Gastroesophageal sphincter (tissue), 4 donors: ENCODE results near the gene DCDC2. TPM values are rescaled to one million over a fixed set of nuclear protein-coding genes. Genes with fewer than 3 reads are reported as not detected.

Experiments
- ATAC-seq: fragments of 150-250 bp; one replicate; pipeline ENCODE4 v1.9.1; 2016; ENCODE audit warnings: mild to moderate bottlenecking, moderate library complexity
- H3K27ac ChIP-seq, 4 donors: fragments of 200-600 bp; sonication (generic) in 3 of 4; 1 replicate in 3 of 4; 2 replicates in 1 of 4; pipeline ENCODE4 v1.5.1; 2016 to 2019
- H3K27me3 ChIP-seq: fragments of 200-600 bp; sonication (generic); one replicate; pipeline ENCODE4 v1.5.1; 2019
- H3K36me3 ChIP-seq, 2 donors: fragments of 200-600 bp; sonication (generic); one replicate each; pipeline ENCODE4 v1.5.1; 2019; ENCODE audit warnings: control low read depth in 1 of 2
- H3K4me1 ChIP-seq, 3 donors: fragments of 200-600 bp; sonication (generic); 1 replicate in 2 of 3; 2 replicates in 1 of 3; pipeline ENCODE4 v1.5.1; 2016 to 2019; ENCODE audit warnings: control low read depth in 2 of 3
- H3K4me3 ChIP-seq, 2 donors: fragments of 200-600 bp; sonication (generic); one replicate each; pipeline ENCODE4 v1.5.1; 2019; ENCODE audit warnings: mild to moderate bottlenecking in 1 of 2, moderate library complexity in 1 of 2
- H3K9me3 ChIP-seq, 3 donors: fragments of 200-600 bp; sonication (generic); one replicate each; pipeline ENCODE4 v1.5.1; 2017 to 2019; ENCODE audit warnings: control low read depth in 2 of 3
- EP300 ChIP-seq: sonication (generic); formaldehyde crosslinking; IDR thresholded peaks from one replicate; pipeline ENCODE4 v1.6.1; 2017; ENCODE audit warnings: antibody characterized with exemption, mild to moderate bottlenecking
- POLR2A ChIP-seq, 2 donors: fragments of 450-650 bp; IDR thresholded peaks; one replicate each; pipeline ENCODE4 v1.6.1; 2017; ENCODE audit warnings: antibody characterized with exemption in 2 of 2, mild to moderate bottlenecking in 2 of 2, moderate library complexity in 1 of 2
- POLR2AphosphoS5 ChIP-seq: sonication (generic); formaldehyde crosslinking; IDR thresholded peaks from one replicate; pipeline ENCODE4 v1.6.1; 2017; ENCODE audit warnings: antibody characterized with exemption
- WGBS, 2 donors: methylation state at CpG; one replicate each; pipeline ENCODE4 v1.1.5; 2018; ENCODE audit warnings: low coverage in 1 of 2; 5-methylcytosine and 5-hydroxymethylcytosine counted together
- total RNA-seq, 4 donors: library from RNA; depleted of rRNA; stranded (reverse); fragments of >200 nt; gene quantifications; one replicate each; pipeline ENCODE4 v1.1.0, GENCODE V29; 2016
- TF ChIP-seq, protein P1 (sequence below), 4 experiments: fragments of 200-600 bp in 2 of 4; fragments of 450-650 bp in 2 of 4; sonication (generic) in 1 of 4; IDR thresholded peaks; one replicate each; pipeline ENCODE4 v1.5.1; 2017 to 2019; ENCODE audit warnings: antibody characterized with exemption in 4 of 4, mild to moderate bottlenecking in 2 of 4, moderate library complexity in 2 of 4

Gene DCDC2
- total RNA-seq, 4 donors from 2014 or later, result 0.15 TPM; not detected in 3

DNA sequence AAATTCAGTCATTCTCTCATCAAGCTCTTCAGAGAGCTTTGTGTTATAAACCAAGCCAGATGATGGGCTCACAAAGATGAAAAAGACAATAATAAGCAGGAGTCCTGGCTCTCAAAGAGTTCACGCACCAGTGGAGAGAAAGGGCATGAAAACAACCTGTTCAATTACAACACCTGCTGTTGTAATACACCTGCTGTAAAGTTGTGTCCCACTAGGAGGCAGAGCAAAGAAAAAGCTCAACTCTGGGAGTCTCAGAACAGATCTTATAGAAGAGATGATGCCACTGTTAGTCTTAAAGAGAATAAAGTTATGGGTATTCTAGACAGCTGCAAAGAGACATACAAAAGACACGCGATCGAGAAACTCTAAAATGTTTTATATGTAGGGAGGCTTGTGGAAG, 100.6 kb downstream of the DCDC2 start:
- no peak overlapping the region for H3K27ac ChIP-seq
- peaks cover 0 to 9% (median 0%) of the 10 kb centered on the region in 3 donors for H3K9me3 ChIP-seq
- no peak for ATAC-seq

DNA sequence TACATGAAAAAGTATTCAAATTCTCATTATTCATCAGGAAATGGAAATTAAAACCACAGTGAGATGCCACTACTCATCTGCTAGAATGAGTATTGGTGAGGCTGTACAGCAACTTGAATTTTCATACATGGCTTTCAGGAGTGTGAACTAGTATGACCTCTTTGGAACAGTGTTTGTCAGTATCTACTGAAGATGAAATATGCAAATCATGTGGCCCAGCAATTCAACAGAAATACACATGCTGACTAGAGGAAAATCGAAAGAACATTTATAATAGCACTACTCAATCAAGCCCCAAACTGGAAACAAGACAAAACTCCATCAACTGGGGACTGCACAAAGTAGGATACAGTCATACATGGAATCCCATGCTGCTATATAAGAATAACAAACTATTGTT, 102.2 kb downstream of the DCDC2 start:
- Histone ChIP-seq H3K27me3 (no peaks in the 10 kb centered on the region), H3K27ac (no peak overlapping the region), H3K4me3 (no peak overlapping the region), H3K4me1 (no peaks in the 10 kb centered on the region), H3K9me3 (peaks cover 0 to 9% (median 0%) of the 10 kb centered on the region in 3 donors), H3K36me3 (no peaks in the 10 kb centered on the region)
- WGBS, 2 donors, result 86 to 100% methylated on average over 1 of the region's 1 CpG
- TF ChIP-seq POLR2A (IDR thresholded peaks at IDR 0.05) (no peak), POLR2AphosphoS5 (no peak), EP300 (no peak)
- TF ChIP-seq, protein P1, sequence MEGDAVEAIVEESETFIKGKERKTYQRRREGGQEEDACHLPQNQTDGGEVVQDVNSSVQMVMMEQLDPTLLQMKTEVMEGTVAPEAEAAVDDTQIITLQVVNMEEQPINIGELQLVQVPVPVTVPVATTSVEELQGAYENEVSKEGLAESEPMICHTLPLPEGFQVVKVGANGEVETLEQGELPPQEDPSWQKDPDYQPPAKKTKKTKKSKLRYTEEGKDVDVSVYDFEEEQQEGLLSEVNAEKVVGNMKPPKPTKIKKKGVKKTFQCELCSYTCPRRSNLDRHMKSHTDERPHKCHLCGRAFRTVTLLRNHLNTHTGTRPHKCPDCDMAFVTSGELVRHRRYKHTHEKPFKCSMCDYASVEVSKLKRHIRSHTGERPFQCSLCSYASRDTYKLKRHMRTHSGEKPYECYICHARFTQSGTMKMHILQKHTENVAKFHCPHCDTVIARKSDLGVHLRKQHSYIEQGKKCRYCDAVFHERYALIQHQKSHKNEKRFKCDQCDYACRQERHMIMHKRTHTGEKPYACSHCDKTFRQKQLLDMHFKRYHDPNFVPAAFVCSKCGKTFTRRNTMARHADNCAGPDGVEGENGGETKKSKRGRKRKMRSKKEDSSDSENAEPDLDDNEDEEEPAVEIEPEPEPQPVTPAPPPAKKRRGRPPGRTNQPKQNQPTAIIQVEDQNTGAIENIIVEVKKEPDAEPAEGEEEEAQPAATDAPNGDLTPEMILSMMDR (IDR thresholded peaks at IDR 0.05), result no peak
- no peak for ATAC-seq

More for the DNA sequence above, 100.6 kb downstream of the DCDC2 start:
- 84 to 88% methylated on average over 4 of the region's 4 CpGs for WGBS, 2 donors
- Histone ChIP-seq H3K36me3 (no peaks in the 10 kb centered on the region), H3K4me3 (no peak overlapping the region), H3K27me3 (peaks cover 5% of the 10 kb centered on the region), H3K4me1 (no peaks in the 10 kb centered on the region)
- TF ChIP-seq, protein P1 (IDR thresholded peaks at IDR 0.05), result no peak
- no peak for TF ChIP-seq POLR2AphosphoS5
- TF ChIP-seq POLR2A (IDR thresholded peaks at IDR 0.05), result no peak
- TF ChIP-seq EP300, result no peak

DNA sequence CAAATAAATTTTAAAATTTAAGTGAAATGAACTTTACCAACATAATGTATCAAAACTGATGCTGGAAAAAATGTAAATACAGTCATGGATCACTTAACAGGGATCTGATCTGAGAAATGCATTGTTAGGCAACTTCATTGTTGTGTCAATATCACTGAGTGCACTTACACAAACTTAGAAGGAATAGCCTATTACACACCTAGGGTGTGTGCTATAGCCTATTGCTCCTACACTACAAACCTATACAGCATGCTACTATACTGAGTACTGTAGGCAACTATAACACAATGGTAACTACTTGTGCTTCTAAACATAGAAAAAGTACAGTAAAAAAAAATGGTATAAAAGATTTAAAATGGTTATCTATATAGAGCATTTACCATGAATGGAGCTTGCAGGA, 104.5 kb downstream of the DCDC2 start:
- no peaks in the 10 kb centered on the region for H3K27me3 ChIP-seq
- no peak for TF ChIP-seq POLR2A (IDR thresholded peaks at IDR 0.05)
- no peak for TF ChIP-seq POLR2AphosphoS5
- TF ChIP-seq, protein P1 (IDR thresholded peaks at IDR 0.05), result no peak
- TF ChIP-seq EP300, result no peak
- H3K4me1 ChIP-seq, result no peaks in the 10 kb centered on the region
- peaks cover 0 to 9% (median 0%) of the 10 kb centered on the region in 3 donors for H3K9me3 ChIP-seq
- H3K27ac ChIP-seq, result no peak overlapping the region
- ATAC-seq, result no peak
- no peak overlapping the region for H3K4me3 ChIP-seq
- no peaks in the 10 kb centered on the region for H3K36me3 ChIP-seq

DNA sequence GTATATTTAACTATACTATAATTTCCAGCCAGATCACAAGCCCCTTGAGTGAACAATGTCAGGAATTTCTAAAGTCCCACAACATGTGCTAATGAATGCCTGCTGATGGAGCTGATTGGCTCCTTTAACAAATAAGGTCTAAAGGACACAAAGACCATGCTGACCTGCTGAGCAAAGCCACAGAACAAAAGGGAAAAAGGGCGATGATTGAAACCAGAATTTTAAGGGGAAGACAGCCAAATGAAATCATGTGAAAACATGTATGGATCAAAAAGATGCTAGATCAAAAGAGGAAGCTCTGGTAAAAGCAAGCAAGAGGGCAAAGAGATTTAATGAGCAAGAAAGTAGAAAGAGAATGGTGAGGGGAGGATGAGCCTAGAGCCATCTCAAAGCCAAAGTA, 105.6 kb downstream of the DCDC2 start:
- Histone ChIP-seq H3K4me3 (no peak overlapping the region), H3K9me3 (peaks cover 0 to 9% (median 0%) of the 10 kb centered on the region in 3 donors), H3K27ac (no peak overlapping the region), H3K36me3 (no peaks in the 10 kb centered on the region), H3K4me1 (no peaks in the 10 kb centered on the region), H3K27me3 (no peaks in the 10 kb centered on the region)
- 79 to 100% methylated on average over 1 of the region's 1 CpG for WGBS, 2 donors
- TF ChIP-seq POLR2AphosphoS5 (no peak), EP300 (no peak), POLR2A (IDR thresholded peaks at IDR 0.05) (no peak)
- TF ChIP-seq, protein P1 (IDR thresholded peaks at IDR 0.05), result no peak
- ATAC-seq, result no peak

DNA sequence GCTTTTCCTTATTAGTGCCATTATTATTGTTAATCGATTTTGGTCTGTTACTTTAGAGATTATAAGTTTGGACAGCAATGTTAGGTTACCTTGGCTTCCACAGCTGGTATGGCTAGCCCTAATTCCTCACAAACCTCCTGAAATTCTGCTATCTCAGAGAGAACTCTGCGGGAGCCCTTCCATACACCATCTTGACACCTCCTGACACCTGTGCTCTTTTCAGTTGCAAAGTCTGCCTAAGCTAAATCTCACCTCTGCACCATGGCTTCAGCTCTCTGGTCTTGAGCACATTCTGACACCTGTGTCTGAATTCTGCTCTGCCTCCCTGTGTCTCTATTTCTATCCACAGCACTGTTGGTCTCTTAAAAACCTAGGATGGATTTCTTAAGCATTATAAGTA, 106.5 kb downstream of the DCDC2 start:
- Histone ChIP-seq H3K9me3 (peaks cover 0 to 9% (median 0%) of the 10 kb centered on the region in 3 donors), H3K36me3 (no peaks in the 10 kb centered on the region), H3K27me3 (no peaks in the 10 kb centered on the region), H3K4me3 (no peak overlapping the region), H3K4me1 (no peaks in the 10 kb centered on the region), H3K27ac (no peak overlapping the region)
- WGBS, 2 donors, result 57 to 82% methylated on average over 2 of the region's 2 CpGs
- TF ChIP-seq EP300 (no peak), POLR2AphosphoS5 (no peak), POLR2A (IDR thresholded peaks at IDR 0.05) (no peak)
- no peak for ATAC-seq
